ENCODE results near the gene CACNB2.
"Not testable (repeated sequence)": the region's sequence is repeated elsewhere in the genome, so short reads cannot be mapped to it uniquely, and the experiment has no call there.

Gene CACNB2

DNA sequence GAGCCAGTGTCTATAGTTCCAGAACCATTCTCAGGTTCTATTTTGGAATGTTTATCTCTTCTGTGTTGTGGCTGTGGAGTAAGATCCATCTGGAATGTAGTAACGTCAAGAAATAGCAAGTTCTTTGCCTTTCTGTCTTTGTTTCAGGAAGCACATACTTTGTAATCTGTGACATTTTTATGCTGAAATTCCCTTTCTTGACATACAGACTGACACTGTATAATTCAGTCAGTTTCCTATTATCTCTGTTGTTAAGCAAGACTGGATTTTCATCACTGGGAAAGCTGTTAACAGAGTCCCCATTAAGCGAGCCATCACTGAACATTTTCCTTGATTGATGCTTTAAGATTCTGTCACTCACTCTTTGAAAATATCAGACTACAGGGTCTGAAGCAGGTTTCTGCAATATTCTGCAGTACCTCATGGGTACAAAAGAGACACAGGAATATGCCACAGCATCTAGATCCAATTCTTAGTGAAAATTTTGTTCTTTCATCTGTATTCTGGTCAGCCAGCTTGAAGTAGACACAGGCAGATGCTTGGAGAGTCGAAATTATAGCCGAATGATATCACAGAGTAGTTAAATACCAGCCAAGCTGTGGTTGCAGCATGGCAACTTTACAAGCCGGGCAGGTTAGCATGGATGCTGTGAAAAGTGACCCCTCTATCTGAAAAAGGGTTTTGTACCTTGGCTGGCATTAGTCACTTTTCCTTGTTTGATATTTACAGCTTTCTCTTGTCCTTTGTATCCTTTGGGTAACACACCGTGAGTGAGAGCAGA lies 62.6 kb downstream of the CACNB2 start:
- no peak for DNase-seq

DNA sequence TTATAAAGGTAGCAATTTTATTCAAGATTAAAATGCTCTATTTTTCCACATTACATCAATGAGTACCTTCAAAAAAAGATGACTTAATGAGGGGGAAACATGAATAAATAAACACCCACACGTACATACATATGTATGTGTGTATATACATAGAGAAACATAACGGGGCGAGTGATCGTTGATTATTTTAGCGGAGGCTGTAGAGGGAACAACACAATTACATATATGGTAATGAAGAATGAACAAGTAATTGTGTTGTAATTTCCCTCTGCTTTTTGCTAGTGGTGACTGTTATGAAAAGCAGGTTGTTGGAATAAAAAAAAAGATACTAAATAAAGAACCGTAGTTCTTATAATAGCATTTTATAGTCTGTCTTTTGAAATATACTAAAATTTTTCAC lies 63.2 kb downstream of the CACNB2 start:
- no peak for DNase-seq

DNA sequence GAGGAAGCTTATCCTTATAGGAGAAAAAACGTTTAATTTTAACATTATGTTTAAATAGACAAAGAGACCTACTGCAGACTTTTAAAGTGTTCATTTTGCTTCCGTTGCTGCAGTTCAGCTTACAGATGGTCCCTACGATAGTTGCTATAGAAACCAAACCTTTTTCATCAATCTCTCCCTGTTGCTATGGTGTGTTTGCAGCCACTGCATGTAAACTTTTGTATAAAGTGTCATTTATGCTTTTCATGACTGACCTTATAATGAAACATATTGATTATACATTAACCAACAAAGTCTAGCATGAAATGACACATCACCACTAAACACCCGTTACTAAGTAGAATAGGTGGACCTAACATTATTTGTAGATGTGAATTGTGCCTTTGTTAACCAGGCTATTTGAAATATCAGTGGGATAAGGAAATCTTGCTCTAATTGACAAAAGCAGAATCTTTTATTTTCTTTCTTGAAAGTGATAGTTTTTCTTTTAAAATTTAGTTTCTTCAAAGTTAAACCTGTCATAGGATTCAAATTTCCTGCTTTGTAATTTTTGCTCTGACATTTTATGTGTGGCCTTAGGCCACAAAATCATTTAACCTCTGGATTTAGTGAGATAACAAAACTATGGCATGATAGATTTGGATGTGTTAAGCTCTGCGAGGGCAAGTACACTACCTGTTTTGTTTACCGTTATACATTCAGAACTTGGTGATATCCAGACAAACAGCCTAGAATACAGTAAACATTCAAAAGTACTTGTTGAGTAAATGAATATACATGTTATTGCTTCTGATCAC lies 64.0 kb downstream of the CACNB2 start:
- no peak for DNase-seq

DNA sequence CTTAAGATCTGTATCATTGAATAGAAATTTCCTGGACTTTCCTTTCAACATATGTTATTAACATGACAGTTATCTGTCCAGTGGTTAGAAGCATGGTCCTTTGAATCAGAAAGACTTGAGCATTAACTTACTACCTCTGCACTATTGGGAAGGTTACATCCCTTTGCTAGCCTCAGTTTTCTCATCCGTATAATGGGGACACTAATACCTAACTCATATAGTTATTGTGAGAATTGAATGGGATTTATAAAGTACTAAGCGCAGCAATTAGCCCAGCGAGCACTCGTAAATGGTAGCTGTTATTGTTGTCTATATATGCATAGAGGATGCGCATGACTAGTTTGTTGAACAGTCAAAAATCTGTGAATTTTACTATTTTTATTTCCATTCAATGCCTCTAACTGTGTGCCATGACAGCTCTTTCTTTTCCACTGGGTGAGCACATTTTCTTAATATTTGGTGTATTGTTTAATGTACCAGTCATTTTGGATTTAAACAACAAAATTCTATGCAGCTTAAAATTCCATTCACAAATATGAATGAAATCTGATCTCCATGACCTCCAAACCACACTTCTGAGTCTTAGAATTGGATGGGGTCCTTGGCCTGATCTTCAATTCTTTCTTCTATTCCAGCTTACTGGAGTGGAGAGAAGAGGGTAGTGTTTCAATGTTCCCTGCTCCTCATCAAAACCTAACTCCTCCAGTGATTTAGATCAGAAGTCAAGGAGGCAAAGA lies 65.0 kb downstream of the CACNB2 start:
- DNase-seq, result no peak

DNA sequence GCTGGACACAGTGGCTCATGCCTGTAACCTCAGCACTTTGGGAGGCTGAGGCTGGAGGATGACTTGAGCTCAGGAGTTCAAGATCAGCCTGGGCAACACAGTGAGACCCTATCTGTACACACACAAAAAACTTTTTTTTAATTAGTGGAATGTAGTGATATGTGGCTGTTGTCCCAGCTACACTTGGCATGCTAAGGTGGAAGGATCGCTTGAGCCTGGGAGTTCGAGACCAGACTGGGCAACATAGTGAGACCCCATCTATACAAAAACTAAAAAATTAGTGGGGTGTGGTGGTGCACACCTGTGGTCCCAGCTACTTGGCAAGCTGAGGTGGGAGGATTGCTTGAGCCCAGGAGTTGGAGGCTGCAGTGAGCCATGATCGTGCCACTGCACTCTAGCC lies 68.0 kb downstream of the CACNB2 start:
- not testable (repeated sequence) for DNase-seq

DNA sequence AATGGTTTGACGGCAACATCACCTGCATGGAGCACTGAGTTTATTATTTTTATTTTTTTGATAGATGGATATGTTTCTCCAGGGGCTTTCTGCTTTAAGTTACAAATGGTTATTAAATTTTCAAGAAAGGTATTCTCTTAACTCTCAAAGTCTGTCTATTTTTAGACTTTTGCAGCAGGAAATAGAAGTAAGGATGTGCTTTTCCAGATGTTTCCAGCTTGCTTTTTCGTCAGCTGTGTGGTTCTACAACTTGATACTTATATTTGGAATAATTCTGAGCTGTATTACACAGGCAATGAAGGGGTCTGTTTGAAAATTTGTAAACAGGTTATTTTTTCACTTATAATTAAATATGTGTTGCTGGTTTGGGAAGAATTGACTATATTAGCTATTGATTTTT lies 69.0 kb downstream of the CACNB2 start:
- DNase-seq, result no peak

DNA sequence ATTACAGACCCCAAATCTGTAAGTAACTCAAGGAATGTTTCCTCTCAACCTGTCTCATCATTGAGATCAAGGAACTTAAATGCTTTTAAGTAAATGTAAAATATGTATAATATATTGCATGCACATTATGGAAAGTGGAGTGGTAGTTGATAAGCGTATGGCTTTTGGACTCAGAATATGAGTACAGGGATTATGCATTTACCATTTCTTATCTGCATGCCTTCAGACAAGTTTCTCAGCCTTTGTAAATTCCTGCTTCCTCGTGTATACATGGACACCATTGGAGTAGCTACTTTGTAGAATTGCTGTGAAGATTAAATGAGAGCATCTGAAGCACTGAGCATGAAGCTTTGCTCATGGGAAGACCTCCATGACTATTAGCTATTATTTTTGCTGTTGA lies 70.5 kb downstream of the CACNB2 start:
- no peak for DNase-seq

DNA sequence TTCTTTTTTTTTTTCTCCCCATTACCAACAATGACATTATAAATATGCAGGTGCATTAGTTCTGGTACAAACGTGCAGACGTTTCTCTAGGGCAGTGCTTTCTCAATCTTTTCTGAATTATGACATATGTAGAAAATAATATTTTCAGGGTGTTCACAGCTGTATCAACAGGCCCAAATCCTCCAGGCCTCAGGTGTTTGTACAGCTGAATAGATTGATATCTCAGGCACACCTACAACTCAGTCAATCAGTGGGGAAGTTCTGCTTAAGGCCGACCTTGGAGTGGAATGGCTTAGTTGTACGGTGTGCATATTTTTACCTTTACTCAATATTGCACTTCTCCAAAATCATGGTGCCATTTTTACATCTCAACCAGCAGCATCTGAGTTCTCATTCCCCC lies 71.6 kb downstream of the CACNB2 start:
- DNase-seq, result no peak

DNA sequence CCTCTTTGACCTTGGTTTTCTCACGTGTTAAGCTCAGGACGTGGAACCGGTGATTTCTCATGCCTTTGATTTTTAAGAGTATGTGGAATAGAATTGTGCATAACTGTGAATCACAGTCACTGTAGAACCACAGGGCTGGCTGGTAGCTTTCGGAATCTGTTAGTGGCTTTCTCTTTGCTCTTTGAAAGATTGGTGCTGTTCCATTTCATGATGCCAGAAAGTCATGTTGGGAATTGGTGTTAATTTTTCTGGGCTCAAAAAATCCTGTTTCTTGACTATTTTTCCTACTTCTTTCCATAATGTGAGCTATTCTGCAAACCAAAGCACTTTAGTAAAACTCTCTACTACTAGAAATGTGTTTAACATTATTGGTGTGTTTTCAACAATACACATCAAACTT lies 73.0 kb downstream of the CACNB2 start:
- DNase-seq, result no peak

DNA sequence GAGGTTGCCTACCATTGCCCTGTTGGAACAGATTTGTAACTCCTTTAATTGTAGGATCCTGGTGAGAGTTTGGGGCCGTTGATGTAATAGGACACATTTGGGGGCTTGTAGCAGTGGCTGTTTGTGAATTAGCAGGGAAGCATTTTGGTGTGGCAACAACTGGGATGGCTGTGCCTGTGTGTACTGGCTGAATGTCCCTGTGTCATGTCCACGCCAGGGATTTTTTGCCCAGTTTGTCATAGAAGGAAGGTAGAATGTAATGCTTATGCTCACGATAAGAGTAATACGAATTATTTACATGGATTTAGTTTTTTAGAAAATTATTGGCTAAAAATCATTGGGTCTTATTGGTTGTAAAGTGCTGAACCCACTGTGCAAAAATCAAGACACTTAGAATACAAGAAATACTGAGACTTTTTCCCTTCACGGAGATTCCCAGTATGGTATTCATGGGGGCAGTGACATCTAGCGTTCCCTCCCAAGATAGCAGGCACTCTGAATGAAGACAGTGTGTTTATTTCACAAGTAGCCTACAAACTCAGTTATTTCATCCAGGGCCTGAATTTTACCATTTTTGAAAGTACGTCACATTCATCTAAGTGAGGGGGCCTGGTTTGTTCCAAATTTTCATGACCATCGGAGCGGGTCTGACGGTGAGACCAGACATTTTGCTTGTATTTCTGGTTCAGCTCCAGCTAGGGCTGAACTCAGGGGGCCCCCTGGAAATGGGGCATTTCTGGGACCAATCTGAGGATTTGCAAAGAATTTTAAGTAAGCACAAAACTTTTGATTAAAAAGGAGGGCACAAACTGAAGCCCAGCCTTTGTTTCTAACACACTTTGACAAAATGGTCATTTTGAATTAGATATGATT lies 74.7 kb downstream of the CACNB2 start:
- peak; percentile 66 for DNase-seq

DNA sequence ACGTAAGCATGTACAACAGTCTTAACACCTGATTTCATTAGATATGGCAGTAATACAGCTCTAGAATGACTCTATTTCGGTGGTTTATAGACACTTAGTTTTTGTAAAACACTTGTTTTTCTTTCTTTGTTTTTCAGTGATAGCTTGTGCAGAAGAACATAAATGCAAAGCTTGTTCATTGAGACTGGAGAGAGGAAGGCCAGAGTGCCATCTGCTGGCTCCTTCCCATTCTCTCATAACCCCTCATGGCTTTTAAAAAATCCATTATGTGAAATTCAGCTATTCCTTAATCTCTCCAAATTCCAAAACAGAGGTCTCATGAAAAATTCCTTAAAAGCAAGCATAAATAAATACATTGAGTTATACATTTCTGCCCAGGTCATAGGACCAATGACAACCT lies 76.3 kb downstream of the CACNB2 start:
- no peak for DNase-seq

DNA sequence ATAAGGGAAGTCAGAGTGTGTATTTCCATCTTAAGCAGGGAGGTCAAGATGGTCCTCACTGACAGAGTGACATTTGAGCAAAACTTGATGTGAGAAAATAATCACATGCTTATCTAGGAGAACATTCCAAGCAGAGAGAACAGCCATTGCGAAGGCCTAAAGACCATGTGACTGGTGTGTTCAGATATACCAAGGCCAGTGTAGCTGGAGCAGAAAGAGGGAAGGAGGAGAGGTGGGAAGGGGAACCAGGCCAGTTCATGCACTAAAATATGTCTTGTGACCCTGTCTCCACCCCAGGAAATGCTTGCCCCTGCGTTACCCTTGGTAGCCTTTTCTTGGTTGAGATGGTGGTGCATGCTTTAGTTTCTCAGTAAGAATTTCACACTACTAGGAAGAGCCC lies 77.4 kb downstream of the CACNB2 start:
- no peak for DNase-seq

DNA sequence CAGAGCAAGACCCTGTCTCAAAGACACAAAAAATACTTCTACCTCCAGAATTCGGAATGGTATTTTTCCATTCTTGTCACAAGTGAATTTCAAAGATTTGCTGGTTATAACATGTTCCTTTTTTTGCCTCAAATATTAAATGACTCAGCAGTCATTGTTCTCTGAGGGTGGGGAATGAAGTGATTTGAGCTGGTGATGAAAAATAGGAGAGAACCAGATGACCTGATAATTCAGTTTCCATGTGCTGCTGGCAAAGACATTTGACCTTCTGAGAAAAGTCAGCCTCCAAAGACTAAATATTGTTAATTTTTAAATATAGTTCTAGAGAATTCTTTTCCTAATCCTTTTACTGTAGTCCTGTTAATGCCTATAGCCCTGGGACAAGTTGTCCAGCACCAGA lies 78.9 kb downstream of the CACNB2 start:
- DNase-seq, result no peak

DNA sequence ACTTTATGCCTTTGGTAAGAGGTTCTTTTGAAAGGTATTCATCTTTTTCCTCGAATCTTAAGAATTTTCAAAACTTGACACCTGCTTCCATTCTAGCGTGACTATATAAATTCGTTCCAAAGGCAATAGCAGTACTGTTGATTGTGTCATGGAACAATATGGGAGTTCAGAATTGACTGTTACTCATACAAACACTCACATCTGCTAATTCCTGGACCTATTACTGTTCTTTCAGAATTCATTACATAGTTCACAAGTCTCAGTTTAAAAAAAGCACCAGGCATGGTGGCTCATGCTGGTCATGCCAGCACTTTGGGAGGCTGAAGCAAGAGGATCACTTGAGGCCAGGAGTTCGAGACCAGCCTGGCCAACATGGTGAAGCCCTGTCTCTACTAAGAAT lies 80.9 kb downstream of the CACNB2 start:
- no peak for DNase-seq

DNA sequence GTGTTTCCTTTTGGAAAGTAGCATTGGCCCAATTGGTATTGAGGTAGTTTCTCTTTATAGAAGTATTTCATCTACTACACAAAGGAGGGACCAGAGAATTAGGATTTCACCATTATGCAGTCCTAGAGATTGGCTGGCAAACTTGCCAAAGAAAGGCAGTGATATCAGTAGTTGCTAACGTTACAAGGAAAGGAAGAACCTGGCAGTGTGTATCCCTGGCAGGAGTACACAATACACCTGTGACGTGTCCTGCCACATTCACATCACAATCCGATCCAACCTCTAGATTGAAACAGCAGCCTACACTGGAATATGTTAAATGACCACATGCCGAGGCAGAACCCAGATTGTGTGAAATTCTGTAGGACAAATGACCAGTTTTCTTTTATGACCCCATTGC lies 81.7 kb downstream of the CACNB2 start:
- no peak for DNase-seq

DNA sequence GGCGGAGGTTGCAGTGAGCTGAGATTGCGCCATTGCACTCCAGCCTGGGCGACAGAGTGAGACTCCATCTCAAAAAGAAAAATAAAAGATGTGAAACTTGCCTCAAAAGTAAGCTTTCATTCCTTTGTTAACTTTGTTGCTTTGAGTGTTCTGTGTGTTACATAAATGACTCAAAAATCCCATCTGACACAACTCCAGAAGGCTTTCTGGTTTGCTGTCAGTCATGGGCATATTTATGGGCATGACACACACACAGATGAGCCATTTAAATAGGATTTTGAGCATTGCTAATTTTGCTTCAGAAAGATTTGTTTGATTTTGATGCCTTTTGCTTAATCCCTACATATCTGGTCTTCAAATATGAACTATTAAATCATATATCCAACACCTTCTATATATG lies 82.6 kb downstream of the CACNB2 start:
- no peak for DNase-seq

DNA sequence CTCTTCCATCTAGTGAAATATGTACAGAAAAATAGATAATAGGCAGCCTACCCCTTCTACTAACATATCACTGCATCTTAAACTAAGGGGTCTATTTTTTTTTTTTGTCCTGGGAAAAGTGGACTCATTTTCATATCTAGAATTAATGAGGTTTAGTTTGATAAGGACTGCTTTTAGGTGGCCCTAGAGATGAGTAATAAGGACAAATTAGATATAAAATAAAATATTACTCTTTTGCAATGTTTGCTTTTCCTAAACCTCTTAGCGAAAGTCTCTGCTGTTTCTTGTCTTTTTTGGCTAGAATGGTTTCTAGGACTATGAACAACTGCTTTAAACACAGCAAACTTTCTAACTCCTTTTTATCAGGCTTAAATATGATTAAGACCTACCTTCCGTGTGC lies 83.7 kb downstream of the CACNB2 start:
- no peak for DNase-seq

DNA sequence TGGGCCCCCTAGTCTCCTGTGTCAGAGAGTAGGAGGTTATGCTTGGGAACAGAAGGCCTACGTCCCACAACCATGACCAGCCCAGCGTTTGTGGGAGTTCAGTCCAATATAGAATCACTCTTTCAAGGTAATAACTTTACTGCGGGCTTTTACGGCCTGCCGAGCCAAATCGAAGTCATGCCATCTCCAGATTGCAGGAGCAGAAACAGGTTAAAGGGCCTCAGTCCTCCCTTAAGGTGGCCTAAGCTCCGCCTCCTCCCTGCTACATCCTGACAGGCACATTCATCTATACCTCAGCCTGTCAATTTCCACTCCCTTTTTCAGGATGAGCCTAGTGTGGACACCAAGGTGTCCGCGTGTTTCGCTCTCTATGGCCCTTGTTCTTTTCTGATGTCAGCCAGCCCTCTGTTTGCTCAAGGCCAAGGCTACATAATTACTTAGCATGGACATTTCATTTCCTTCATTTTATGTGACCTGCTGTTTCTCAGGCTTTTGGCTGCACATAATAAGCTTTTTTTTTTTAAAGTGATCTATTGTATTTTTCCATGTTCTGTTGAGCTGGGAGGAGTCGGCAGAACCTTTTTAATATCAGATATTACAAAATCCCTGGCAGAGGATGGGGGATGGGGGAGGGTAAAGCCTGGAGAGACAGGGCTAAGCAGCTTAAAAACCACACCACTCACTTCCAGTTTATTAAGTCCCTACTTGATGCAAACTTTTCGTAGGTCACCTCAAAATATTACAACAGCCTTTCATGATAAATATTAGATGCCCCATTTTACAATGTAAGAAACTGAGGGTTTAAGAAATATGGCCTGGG lies 84.6 kb downstream of the CACNB2 start:
- DNase-seq, result peak; percentile 59

DNA sequence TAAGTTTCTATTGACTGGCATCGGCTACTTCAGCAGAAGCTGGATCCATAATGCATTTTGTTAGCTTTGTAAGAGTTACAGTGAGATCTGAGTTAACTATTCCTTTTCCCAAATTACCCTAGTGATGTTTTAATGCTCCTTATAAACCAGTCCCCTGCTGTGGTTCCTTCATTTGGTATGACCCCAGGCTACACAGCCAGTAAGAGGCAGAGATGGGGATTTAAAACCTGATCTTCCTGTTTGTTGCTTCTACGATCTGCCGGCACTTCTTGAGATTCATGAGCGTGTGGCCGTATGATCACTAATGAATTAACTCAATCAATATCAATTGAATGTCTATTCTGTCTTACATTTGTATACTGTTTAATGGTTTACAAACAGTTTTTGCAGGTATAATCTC lies 86.1 kb downstream of the CACNB2 start:
- DNase-seq, result peak; percentile 51

DNA sequence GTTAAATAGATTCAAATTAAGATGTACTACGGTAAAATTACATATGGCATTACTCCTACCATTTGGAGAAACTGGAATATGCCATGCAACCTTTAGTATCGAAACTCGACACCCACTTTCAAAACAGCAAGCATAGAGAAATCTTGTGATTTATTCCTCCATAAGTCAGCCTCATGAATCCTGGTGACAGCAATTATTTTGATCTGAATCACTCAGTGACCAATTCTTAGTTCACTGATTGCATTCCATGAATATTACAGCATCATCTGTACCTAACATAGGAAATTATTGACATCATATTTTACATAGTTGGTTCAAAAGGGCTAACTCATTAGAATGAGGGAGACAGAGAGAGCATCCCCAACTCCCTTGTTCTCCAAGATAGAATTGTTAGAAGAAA lies 89.6 kb downstream of the CACNB2 start:
- no peak for DNase-seq

DNA sequence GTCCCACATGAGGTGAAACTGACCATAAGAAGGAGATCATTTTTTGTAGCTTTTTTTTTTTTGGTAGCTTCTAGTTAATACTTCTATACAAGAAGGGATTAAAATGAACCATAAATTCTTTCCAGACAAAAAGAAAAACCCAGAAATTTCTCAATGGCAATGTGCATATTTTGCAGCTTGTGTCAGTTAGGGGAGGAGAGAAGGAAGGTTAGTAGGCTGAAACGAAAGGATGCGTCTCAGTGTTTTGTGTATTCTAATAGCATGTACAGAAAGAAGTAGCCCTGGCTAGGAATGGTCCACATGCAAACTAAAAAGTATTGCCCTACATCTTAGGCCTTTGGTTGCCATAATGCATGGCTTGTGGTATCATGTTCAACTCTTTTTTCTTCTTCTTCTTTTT lies 90.6 kb downstream of the CACNB2 start:
- no peak for DNase-seq

DNA sequence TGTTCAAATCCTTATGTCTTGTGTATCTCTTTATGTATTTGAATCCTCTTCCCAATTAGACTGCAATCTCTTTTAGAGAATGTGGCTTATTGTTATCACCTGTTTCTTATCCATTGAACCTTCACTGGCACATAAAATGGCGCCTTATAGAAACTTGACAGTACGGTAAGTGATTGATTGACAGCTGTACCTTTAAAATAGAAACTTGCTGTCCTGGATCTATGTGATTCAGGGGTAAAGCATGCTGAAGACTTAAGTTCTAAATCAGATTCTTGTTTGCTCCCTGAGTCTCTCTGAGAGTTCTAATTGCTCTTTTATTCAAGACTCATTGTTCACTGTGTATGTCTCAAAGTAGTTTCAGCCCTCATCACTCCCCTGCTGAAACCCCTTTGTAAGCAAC lies 91.3 kb downstream of the CACNB2 start:
- no peak for DNase-seq
